ENCODE data around the gene ABCA7. TPM values are rescaled to one million over a fixed set of nuclear protein-coding genes. Genes with fewer than 3 reads are reported as not detected.

Gene ABCA7
- total and polyA plus RNA-seq, 2 of the 13 experiments (the other 11 are each of a cell fraction or from before 2014, with no cell fraction given): 4.4 to 32.4 TPM

DNA sequence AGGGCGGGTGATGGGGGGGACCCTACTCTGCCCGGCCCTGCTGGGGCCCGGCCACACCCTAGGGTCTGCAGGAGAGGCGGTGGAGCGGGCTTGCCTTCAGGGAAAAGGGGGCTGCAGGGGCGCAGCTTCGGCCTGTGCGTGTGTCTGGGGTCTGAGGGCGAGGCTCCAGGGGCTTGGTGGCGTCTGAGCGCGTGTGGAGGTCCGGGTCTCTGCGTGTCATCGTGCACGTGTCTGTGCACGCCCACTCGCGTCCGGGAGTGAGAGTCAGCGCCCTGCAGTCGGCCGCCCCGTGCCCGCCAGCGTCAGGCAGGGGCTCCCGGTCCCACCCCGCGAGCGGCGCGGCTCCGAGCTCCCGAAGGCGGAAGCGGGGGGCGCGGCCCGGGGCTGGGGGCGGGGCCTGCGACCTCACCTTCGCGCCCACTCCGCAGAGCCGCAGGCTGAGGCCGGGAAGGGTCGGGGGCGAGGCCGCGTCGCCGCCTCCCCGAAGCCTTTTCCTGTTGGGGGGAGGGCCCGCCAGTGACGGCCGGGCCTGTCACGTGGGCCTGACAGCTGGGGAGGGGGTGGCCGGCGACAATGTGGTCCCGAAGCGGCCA, 26.9 kb downstream of the ABCA7 start, which contains the start of gene ARHGAP45 (continued):
- TF ChIP-seq, protein P1, sequence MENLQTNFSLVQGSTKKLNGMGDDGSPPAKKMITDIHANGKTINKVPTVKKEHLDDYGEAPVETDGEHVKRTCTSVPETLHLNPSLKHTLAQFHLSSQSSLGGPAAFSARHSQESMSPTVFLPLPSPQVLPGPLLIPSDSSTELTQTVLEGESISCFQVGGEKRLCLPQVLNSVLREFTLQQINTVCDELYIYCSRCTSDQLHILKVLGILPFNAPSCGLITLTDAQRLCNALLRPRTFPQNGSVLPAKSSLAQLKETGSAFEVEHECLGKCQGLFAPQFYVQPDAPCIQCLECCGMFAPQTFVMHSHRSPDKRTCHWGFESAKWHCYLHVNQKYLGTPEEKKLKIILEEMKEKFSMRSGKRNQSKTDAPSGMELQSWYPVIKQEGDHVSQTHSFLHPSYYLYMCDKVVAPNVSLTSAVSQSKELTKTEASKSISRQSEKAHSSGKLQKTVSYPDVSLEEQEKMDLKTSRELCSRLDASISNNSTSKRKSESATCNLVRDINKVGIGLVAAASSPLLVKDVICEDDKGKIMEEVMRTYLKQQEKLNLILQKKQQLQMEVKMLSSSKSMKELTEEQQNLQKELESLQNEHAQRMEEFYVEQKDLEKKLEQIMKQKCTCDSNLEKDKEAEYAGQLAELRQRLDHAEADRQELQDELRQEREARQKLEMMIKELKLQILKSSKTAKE (CRISPR knock-in tag; IDR thresholded peaks at IDR 0.05; ENCODE audit: borderline replicate concordance): peak; percentile 30; the same call in 1 of the 2 replicates
- TF ChIP-seq ZNF546 (CRISPR knock-in tag; conservative IDR thresholded peaks at IDR 0.05): peak; percentile 53; the same call in 1 of the 2 replicates
- no peak for TF ChIP-seq NR2F6 (IDR thresholded peaks at IDR 0.05)
- no peak for TF ChIP-seq NR2F6 (CRISPR knock-in tag; IDR thresholded peaks at IDR 0.05)
- TF ChIP-seq SIN3B (IDR thresholded peaks at IDR 0.05; ENCODE audit: low read length): no peak
- TF ChIP-seq ARNTL (CRISPR knock-in tag; IDR thresholded peaks at IDR 0.05): peak; percentile 61; the same call in 1 of the 2 replicates
- TF ChIP-seq RBFOX2 (IDR thresholded peaks at IDR 0.05; ENCODE audit: low read depth, low read length): peak; percentile 60; the same call in 1 of the 2 replicates
- no peak for TF ChIP-seq ZNF331 (CRISPR knock-in tag; IDR thresholded peaks at IDR 0.05)
- no peak; the same call in 2 of the 3 replicates for TF ChIP-seq MXI1 (IDR thresholded peaks at IDR 0.05; ENCODE audit: borderline replicate concordance, low read depth, low read length)
- no peak for TF ChIP-seq FOXK2 (IDR thresholded peaks at IDR 0.05)
- TF ChIP-seq TEAD2 (CRISPR knock-in tag; IDR thresholded peaks at IDR 0.05): no peak
- TF ChIP-seq ZNF20 (CRISPR knock-in tag; IDR thresholded peaks at IDR 0.05): no peak
- 0 out of 2 replicates have a peak, but pooled peaks have one; percentile 15 for TF ChIP-seq ZNF607 (CRISPR knock-in tag; IDR thresholded peaks at IDR 0.05; ENCODE audit: borderline replicate concordance)
- TF ChIP-seq, protein P2, sequence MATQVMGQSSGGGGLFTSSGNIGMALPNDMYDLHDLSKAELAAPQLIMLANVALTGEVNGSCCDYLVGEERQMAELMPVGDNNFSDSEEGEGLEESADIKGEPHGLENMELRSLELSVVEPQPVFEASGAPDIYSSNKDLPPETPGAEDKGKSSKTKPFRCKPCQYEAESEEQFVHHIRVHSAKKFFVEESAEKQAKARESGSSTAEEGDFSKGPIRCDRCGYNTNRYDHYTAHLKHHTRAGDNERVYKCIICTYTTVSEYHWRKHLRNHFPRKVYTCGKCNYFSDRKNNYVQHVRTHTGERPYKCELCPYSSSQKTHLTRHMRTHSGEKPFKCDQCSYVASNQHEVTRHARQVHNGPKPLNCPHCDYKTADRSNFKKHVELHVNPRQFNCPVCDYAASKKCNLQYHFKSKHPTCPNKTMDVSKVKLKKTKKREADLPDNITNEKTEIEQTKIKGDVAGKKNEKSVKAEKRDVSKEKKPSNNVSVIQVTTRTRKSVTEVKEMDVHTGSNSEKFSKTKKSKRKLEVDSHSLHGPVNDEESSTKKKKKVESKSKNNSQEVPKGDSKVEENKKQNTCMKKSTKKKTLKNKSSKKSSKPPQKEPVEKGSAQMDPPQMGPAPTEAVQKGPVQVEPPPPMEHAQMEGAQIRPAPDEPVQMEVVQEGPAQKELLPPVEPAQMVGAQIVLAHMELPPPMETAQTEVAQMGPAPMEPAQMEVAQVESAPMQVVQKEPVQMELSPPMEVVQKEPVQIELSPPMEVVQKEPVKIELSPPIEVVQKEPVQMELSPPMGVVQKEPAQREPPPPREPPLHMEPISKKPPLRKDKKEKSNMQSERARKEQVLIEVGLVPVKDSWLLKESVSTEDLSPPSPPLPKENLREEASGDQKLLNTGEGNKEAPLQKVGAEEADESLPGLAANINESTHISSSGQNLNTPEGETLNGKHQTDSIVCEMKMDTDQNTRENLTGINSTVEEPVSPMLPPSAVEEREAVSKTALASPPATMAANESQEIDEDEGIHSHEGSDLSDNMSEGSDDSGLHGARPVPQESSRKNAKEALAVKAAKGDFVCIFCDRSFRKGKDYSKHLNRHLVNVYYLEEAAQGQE (IDR thresholded peaks at IDR 0.05; ENCODE audit: borderline replicate concordance in 1 of 2, low read depth in 1 of 2, low read length in 2 of 2): no peak
- peak; percentile 53; the same call in 1 of the 2 replicates for TF ChIP-seq TGIF2 (CRISPR knock-in tag; IDR thresholded peaks at IDR 0.05)
- peak; percentile 50; the same call in 1 of the 2 replicates for TF ChIP-seq MXD4 (CRISPR knock-in tag; IDR thresholded peaks at IDR 0.05)
- peak; percentile 99 for TF ChIP-seq ZNF629 (CRISPR knock-in tag; conservative IDR thresholded peaks at IDR 0.05)
- 0 out of 2 replicates have a peak, but pooled peaks have one; percentile 13 for TF ChIP-seq ETV5 (CRISPR knock-in tag; IDR thresholded peaks at IDR 0.05; ENCODE audit: borderline replicate concordance)
- no peak for TF ChIP-seq CC2D1A (CRISPR knock-in tag; IDR thresholded peaks at IDR 0.05)
- no peak for TF ChIP-seq GTF3A (CRISPR knock-in tag; conservative IDR thresholded peaks at IDR 0.05)
- TF ChIP-seq ZNF18 (CRISPR knock-in tag; IDR thresholded peaks at IDR 0.05; ENCODE audit: insufficient replicate concordance): no peak
- no peak for TF ChIP-seq ONECUT2 (CRISPR knock-in tag; IDR thresholded peaks at IDR 0.05)
- TF ChIP-seq, protein P3, sequence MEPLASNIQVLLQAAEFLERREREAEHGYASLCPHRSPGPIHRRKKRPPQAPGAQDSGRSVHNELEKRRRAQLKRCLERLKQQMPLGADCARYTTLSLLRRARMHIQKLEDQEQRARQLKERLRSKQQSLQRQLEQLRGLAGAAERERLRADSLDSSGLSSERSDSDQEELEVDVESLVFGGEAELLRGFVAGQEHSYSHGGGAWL (CRISPR knock-in tag; IDR thresholded peaks at IDR 0.05): peak; percentile 11; the same call in 1 of the 2 replicates
- peak; percentile 53; the same call in 1 of the 2 replicates for TF ChIP-seq POLR2G (IDR thresholded peaks at IDR 0.05; ENCODE audit: low read depth, low read length)

Measured in HepG2 (cell line).